BJ (cell line): ENCODE data around the gene KLHDC4. TPM values are rescaled to one million over a fixed set of nuclear protein-coding genes. Genes with fewer than 3 reads are reported as not detected.
"Not testable (repeated sequence)": the region's sequence is repeated elsewhere in the genome, so short reads cannot be mapped to it uniquely, and the experiment has no call there.

Experiments
- CTCF ChIA-PET: fragments of 350-600 bp; formaldehyde crosslinking; extraction: SDS; loops from one replicate; lab custom pipeline; 2021; ENCODE audit warnings: antibody characterized with exemption, inconsistent platforms; lab: Yijun Ruan, JAX
- POLR2A ChIA-PET: fragments of 300-600 bp; sonication (Branson Sonifier 250); formaldehyde crosslinking; extraction: SDS; loops from one replicate; lab custom pipeline; 2021; ENCODE audit warnings: antibody characterized with exemption; lab: Charles Lee
- DNase-seq: peaks from one replicate; pipeline ENCODE4 v3.0.0-alpha.2; 2011; ENCODE audit warnings: low read depth
- H3K27me3 ChIP-seq: 2 replicates; pipeline ENCODE4 v1.6.0; 2011; ENCODE audit warnings: low read length; ENCODE audit not compliant: control insufficient read depth, insufficient read depth
- H3K36me3 ChIP-seq: 2 replicates; pipeline ENCODE4 v1.5.1; 2011; ENCODE audit warnings: low read length; ENCODE audit not compliant: control insufficient read depth, insufficient read depth
- H3K4me3 ChIP-seq: 2 replicates; pipeline ENCODE4 v1.5.1; 2011; ENCODE audit warnings: low read depth, mild to moderate bottlenecking, control low read depth, low read length
- polyA plus RNA-seq: library from polyadenylated mRNA; depleted of rRNA; stranded (reverse); fragments of >200 nt; gene quantifications from 2 replicates; pipeline ENCODE4 v1.2.3, GENCODE V29; 2011
- TF ChIP-seq, protein P1 (sequence below): IDR thresholded peaks from 2 replicates; pipeline ENCODE4 v1.5.1; 2011; ENCODE audit warnings: low read depth, mild to moderate bottlenecking, control low read depth, inconsistent platforms, low read length, moderate library complexity; ENCODE audit not compliant: insufficient read depth

Gene KLHDC4
- polyA plus RNA-seq, 1 experiment: 16.1 TPM

DNA sequence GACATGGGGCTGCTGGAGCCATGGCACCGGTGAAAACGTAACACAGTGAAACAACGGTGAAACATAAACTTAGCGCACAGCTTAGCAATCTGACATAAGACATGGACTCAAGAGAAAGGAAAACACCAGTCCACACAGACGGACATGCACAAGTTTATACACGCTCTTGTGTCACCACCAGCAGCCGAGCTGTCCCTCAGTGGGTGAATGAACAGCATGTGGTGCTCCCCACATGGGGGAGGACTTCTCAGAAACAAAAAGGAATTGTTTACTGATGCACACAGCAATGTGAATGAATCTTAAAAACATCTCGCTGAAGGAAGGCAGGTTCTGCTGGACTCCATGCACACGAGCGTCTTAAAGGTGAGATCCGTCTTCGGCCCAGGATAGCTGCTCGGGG, 34.2 kb downstream of the KLHDC4 start:
- H3K4me3 ChIP-seq: no peak overlapping the region
- ChIA-PET CTCF (no interaction called here), POLR2A (no interaction called here)
- H3K27me3 ChIP-seq: no peaks in the 10 kb centered on the region
- DNase-seq: no peak
- 0 out of 2 replicates have a peak, but pooled peaks cover 1% of the 10 kb centered on the region for H3K36me3 ChIP-seq
- TF ChIP-seq, protein P1, sequence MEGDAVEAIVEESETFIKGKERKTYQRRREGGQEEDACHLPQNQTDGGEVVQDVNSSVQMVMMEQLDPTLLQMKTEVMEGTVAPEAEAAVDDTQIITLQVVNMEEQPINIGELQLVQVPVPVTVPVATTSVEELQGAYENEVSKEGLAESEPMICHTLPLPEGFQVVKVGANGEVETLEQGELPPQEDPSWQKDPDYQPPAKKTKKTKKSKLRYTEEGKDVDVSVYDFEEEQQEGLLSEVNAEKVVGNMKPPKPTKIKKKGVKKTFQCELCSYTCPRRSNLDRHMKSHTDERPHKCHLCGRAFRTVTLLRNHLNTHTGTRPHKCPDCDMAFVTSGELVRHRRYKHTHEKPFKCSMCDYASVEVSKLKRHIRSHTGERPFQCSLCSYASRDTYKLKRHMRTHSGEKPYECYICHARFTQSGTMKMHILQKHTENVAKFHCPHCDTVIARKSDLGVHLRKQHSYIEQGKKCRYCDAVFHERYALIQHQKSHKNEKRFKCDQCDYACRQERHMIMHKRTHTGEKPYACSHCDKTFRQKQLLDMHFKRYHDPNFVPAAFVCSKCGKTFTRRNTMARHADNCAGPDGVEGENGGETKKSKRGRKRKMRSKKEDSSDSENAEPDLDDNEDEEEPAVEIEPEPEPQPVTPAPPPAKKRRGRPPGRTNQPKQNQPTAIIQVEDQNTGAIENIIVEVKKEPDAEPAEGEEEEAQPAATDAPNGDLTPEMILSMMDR: no peak

DNA sequence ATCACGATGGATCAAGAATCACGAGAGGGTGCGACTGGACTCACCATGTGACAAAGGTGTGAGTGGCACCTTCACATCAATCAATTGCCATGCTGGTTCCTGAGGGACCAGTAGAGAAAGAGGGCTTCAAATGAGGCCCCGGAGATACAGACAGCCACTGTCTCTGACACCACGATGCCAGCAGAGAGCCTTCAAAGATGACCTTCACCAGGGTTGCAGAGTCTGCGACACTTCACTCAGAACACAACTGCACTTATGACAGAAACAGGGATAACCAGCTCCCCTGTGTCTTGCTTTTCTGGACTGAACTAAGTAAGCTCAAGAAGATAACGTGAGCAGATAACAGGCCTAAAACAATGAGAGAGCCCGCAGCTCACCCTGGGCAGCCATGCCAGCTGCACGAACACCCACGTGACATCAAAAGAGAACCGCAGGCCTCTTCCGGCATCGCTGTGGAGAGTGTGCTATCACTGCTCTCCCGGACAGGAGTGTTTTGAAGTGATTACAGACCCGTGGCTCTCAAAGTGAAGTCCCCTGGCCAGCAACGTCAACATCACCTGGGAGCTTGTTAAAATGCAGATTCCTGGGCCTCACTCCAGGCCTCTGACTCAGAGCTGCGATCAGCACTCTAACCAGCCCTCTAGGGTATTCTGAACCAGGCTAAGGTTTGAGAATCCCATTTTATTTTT, 36.4 kb downstream of the KLHDC4 start:
- Histone ChIP-seq H3K4me3 (no peak overlapping the region), H3K36me3 (0 out of 2 replicates have a peak, but pooled peaks cover 1% of the 10 kb centered on the region), H3K27me3 (no peaks in the 10 kb centered on the region)
- ChIA-PET CTCF (interaction anchor here (0.6 to 0.7 kb wide), 2 partner anchors 378 to 1228 kb away, joined by 3 read pairs; no protein-coding TSS in a partner anchor), POLR2A (no interaction called here)
- TF ChIP-seq, protein P1: no peak
- DNase-seq: no peak

DNA sequence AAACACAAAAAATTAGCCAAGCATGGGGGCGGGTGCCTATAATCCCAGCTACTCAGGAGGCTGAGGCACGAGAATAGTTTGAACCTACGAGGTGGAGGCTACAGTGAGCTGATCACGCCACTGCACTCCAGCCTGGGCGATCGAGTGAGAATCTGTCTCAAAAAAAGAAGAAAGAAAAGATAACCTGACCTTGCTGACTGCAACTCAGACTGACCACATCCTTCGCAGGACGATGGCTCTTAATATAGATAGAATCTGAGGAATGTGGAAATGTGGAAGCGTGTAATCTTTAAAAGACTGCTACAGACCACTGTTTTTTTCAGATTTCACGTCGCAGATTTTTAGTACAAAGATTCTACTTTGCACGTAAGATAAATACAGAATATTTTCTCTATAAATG, 37.8 kb downstream of the KLHDC4 start:
- no peak for DNase-seq
- TF ChIP-seq, protein P1: no peak
- POLR2A ChIA-PET: no interaction called here
- Histone ChIP-seq H3K4me3 (no peak overlapping the region), H3K36me3 (0 out of 2 replicates have a peak, but pooled peaks cover 1% of the 10 kb centered on the region), H3K27me3 (no peaks in the 10 kb centered on the region)
- CTCF ChIA-PET: interaction anchor here (0.6 kb wide), 1 partner anchor 102 kb away, joined by 3 read pairs; no protein-coding TSS in a partner anchor

DNA sequence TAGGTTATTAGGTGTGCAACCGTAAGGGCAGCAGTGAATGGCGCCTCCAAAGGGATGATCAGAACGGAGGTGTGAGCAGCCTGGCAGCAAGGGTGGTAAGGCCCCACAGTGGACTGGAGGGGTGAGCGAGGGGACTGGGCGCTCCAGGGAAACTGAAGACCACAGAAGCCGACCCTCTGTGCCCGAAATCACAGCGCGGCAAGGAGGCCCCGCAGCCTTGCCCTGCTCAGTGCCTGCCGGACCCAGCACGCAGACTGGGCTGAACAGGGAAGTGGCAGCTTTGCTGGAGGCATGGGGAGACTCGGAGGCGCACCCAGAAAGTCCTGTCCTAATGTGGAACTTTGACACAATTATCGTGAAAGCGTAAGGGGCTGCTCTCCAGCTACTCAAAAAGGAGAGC, 38.4 kb downstream of the KLHDC4 start:
- no peak for DNase-seq
- ChIA-PET POLR2A (no interaction called here), CTCF (no interaction called here)
- Histone ChIP-seq H3K27me3 (no peaks in the 10 kb centered on the region), H3K36me3 (peaks cover 3% of the 10 kb centered on the region), H3K4me3 (no peak overlapping the region)
- TF ChIP-seq, protein P1: no peak

DNA sequence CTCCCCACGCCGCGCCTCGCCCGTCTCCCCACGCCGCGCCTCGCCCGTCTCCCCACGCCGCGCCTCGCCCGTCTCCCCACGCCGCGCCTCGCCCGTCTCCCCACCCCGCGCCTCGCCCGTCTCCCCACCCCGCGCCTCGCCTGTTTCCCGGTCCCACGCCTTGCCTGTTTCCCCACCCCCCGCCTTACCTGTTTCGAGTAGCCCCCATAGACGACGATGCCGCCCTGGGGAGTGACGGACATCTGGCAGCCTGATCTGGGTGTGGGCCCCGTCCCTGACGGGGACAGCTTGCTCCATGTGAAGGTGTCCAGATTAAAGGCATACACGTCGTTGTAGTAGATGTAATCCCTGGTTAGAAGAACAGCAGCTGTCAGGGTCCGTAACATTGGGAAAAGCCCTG, 39.2 kb downstream of the KLHDC4 start:
- POLR2A ChIA-PET, CTCF ChIA-PET, H3K4me3 ChIP-seq, H3K36me3 ChIP-seq, H3K27me3 ChIP-seq, DNase-seq: not testable (repeated sequence)
